Measurements from ENCODE around the gene ZNF248. TPM values are rescaled to one million over a fixed set of nuclear protein-coding genes. Genes with fewer than 3 reads are reported as not detected.
A peak's percentile ranks its signal among the peaks of the same experiment; 100 is the strongest.

ZNF248 gene
- total and polyA plus RNA-seq, 9 of the 15 experiments (the other 6 are each of a cell fraction or from before 2014, with no cell fraction given) = 4.5 to 16.5 (median 10.2) TPM

DNA sequence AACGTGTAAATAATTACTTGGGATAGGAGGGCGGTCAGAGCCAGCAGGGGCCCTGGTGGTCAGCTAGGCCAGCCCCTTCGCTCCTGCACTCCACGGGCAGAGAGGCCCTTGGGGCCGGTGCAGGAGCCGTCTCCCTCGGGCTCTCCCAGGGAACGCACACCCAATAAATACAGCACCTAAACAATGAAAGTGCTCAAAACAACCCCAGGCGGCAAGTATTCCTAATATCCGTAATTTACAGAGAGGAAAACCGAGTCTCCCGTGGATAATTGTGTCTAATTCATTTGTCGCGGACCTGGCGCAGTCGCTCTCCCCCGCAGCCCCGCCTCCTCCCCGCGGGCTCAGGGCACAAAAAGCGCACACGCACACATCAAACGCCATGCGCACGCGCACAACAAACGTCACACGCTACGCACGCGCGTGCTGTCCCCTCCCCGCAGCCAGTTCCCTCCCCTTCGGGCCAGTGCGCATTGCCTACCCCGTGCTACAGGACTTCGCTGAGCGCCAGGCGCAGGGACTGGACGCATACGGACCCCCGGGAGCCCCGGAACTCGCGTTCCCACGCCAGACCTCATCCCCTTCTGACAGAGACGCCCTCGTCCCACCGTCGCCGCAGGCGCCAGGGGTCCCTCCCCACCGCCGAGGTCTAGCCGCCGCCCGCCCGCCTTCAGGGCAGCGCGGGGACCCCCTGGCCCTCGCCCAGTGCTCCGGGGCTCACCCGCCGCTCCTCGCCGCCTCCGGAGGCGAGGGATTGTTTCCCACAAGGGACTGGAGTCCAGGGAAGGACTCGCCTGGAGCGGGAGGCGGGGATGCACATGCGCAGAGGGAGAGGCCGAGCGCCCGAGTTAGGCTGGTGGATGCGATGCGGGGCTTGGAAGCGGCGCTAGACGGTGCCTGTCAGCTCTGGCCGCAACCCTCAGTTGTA, at the start of gene ZNF248 (continued):
- TF ChIP-seq, protein P1, sequence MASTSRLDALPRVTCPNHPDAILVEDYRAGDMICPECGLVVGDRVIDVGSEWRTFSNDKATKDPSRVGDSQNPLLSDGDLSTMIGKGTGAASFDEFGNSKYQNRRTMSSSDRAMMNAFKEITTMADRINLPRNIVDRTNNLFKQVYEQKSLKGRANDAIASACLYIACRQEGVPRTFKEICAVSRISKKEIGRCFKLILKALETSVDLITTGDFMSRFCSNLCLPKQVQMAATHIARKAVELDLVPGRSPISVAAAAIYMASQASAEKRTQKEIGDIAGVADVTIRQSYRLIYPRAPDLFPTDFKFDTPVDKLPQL (IDR thresholded peaks at IDR 0.05; ENCODE audit: extremely low read depth, insufficient read length) = no peak
- TF ChIP-seq MYBL2 (IDR thresholded peaks at IDR 0.05; ENCODE audit: low read depth) = no peak
- TF ChIP-seq MYBL2 (CRISPR knock-in tag; IDR thresholded peaks at IDR 0.05; ENCODE audit: borderline replicate concordance) = no peak
- TF ChIP-seq, protein P2, sequence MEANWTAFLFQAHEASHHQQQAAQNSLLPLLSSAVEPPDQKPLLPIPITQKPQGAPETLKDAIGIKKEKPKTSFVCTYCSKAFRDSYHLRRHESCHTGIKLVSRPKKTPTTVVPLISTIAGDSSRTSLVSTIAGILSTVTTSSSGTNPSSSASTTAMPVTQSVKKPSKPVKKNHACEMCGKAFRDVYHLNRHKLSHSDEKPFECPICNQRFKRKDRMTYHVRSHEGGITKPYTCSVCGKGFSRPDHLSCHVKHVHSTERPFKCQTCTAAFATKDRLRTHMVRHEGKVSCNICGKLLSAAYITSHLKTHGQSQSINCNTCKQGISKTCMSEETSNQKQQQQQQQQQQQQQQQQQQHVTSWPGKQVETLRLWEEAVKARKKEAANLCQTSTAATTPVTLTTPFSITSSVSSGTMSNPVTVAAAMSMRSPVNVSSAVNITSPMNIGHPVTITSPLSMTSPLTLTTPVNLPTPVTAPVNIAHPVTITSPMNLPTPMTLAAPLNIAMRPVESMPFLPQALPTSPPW (CRISPR knock-in tag; IDR thresholded peaks at IDR 0.05) = peak; percentile 99
- no peak for TF ChIP-seq ZNF589 (CRISPR knock-in tag; IDR thresholded peaks at IDR 0.05; ENCODE audit: low read depth)
- TF ChIP-seq, protein P3, sequence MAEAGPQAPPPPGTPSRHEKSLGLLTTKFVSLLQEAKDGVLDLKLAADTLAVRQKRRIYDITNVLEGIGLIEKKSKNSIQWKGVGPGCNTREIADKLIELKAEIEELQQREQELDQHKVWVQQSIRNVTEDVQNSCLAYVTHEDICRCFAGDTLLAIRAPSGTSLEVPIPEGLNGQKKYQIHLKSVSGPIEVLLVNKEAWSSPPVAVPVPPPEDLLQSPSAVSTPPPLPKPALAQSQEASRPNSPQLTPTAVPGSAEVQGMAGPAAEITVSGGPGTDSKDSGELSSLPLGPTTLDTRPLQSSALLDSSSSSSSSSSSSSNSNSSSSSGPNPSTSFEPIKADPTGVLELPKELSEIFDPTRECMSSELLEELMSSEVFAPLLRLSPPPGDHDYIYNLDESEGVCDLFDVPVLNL (CRISPR knock-in tag; IDR thresholded peaks at IDR 0.05; ENCODE audit: low read depth) = no peak
- no peak for TF ChIP-seq CBFA2T2 (conservative IDR thresholded peaks at IDR 0.05)
- TF ChIP-seq SMAD1 (IDR thresholded peaks at IDR 0.05; ENCODE audit: low read depth, low read length, partially characterized antibody) = peak; percentile 36
- peak; percentile 43 for TF ChIP-seq RBBP5 (IDR thresholded peaks at IDR 0.05; ENCODE audit: borderline replicate concordance, insufficient read depth, low read length, poor library complexity, severe bottlenecking)
- no peak for TF ChIP-seq RBM39 (optimal IDR thresholded peaks at IDR 0.05; ENCODE audit: low read depth, low read length)
- TF ChIP-seq ZNF778 (CRISPR knock-in tag; IDR thresholded peaks at IDR 0.05) = no peak
- TF ChIP-seq FOXK1 (CRISPR knock-in tag; IDR thresholded peaks at IDR 0.05; ENCODE audit: borderline replicate concordance) = no peak
- peak; percentile 99 for TF ChIP-seq RBFOX2 (IDR thresholded peaks at IDR 0.05; ENCODE audit: low read depth, low read length)
- TF ChIP-seq, protein P4, sequence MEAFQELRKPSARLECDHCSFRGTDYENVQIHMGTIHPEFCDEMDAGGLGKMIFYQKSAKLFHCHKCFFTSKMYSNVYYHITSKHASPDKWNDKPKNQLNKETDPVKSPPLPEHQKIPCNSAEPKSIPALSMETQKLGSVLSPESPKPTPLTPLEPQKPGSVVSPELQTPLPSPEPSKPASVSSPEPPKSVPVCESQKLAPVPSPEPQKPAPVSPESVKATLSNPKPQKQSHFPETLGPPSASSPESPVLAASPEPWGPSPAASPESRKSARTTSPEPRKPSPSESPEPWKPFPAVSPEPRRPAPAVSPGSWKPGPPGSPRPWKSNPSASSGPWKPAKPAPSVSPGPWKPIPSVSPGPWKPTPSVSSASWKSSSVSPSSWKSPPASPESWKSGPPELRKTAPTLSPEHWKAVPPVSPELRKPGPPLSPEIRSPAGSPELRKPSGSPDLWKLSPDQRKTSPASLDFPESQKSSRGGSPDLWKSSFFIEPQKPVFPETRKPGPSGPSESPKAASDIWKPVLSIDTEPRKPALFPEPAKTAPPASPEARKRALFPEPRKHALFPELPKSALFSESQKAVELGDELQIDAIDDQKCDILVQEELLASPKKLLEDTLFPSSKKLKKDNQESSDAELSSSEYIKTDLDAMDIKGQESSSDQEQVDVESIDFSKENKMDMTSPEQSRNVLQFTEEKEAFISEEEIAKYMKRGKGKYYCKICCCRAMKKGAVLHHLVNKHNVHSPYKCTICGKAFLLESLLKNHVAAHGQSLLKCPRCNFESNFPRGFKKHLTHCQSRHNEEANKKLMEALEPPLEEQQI (IDR thresholded peaks at IDR 0.05) = no peak
- peak; percentile 50 for TF ChIP-seq TAF9B (IDR thresholded peaks at IDR 0.05; ENCODE audit: partially characterized antibody)
